Breast epithelium (tissue), 4 donors: ENCODE data around the gene OSBPL9. TPM values are rescaled to one million over a fixed set of nuclear protein-coding genes. Genes with fewer than 3 reads are reported as not detected.
A peak's percentile ranks its signal among the peaks of the same experiment; 100 is the strongest.

Experiments used
- DNase-seq, 2 donors: peaks; one replicate each; pipeline ENCODE4 v3.0.0-alpha.2; 2019; ENCODE audit warnings: low spot score in 2 of 2
- H3K27ac ChIP-seq, 2 donors: fragments of 200-600 bp; sonication (generic) in 1 of 2; one replicate each; pipeline ENCODE4 v1.5.1; 2016 to 2019; ENCODE audit warnings: mild to moderate bottlenecking in 1 of 2
- H3K27me3 ChIP-seq, 2 donors: fragments of 200-600 bp; sonication (generic) in 1 of 2; one replicate each; pipeline versions ENCODE4 v1.5.1 to v1.6.0; 2017 to 2019; ENCODE audit warnings: control low read depth in 1 of 2, mild to moderate bottlenecking in 1 of 2
- H3K36me3 ChIP-seq: fragments of 200-600 bp; one replicate; pipeline ENCODE4 v1.5.1; 2019
- H3K4me1 ChIP-seq, 2 donors: fragments of 200-600 bp; sonication (generic); one replicate each; pipeline ENCODE4 v1.5.1; 2016 to 2019; ENCODE audit warnings: control low read depth in 1 of 2
- H3K4me3 ChIP-seq, 3 donors: fragments of 200-600 bp; sonication (generic); 1 replicate in 2 of 3; 2 replicates in 1 of 3; pipeline ENCODE4 v1.5.1; 2016 to 2019; ENCODE audit warnings: mild to moderate bottlenecking in 3 of 3, moderate library complexity in 2 of 3
- H3K9me3 ChIP-seq, 2 donors: fragments of 200-600 bp; sonication (generic) in 1 of 2; one replicate each; pipeline ENCODE4 v1.5.1; 2016 to 2019; ENCODE audit warnings: control low read depth in 1 of 2
- POLR2A ChIP-seq: fragments of 450-650 bp; IDR thresholded peaks from one replicate; pipeline ENCODE4 v1.6.1; 2016; ENCODE audit warnings: antibody characterized with exemption, mild to moderate bottlenecking, moderate library complexity
- POLR2AphosphoS5 ChIP-seq, 3 donors: sonication (generic); formaldehyde crosslinking; IDR thresholded peaks; one replicate each; pipeline ENCODE4 v1.6.1; 2017; ENCODE audit warnings: antibody characterized with exemption in 3 of 3
- intact Hi-C: fragments of 100-400 bp; cut with DNase I; formaldehyde crosslinking; loops from one replicate; pipeline ENCODE4 v1.15.1; 2023; ENCODE audit warnings: low total_unique reads
- total RNA-seq, 3 donors: library from RNA; depleted of rRNA; stranded (reverse); fragments of >200 nt; gene quantifications; one replicate each; pipeline ENCODE4 v1.1.0, GENCODE V29; 2016
- TF ChIP-seq, protein P1 (sequence below), 3 donors: fragments of 450-650 bp; IDR thresholded peaks; one replicate each; pipeline ENCODE4 v1.5.1; 2016 to 2017; ENCODE audit warnings: antibody characterized with exemption in 3 of 3, mild to moderate bottlenecking in 3 of 3, moderate library complexity in 3 of 3

OSBPL9 gene
- total RNA-seq, 3 donors from 2014 or later = 107 to 213 (median 136) TPM

GRCh38 chr1:51660580-51660979, 43.7 kb downstream of the OSBPL9 start:
- TF ChIP-seq, protein P1, sequence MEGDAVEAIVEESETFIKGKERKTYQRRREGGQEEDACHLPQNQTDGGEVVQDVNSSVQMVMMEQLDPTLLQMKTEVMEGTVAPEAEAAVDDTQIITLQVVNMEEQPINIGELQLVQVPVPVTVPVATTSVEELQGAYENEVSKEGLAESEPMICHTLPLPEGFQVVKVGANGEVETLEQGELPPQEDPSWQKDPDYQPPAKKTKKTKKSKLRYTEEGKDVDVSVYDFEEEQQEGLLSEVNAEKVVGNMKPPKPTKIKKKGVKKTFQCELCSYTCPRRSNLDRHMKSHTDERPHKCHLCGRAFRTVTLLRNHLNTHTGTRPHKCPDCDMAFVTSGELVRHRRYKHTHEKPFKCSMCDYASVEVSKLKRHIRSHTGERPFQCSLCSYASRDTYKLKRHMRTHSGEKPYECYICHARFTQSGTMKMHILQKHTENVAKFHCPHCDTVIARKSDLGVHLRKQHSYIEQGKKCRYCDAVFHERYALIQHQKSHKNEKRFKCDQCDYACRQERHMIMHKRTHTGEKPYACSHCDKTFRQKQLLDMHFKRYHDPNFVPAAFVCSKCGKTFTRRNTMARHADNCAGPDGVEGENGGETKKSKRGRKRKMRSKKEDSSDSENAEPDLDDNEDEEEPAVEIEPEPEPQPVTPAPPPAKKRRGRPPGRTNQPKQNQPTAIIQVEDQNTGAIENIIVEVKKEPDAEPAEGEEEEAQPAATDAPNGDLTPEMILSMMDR (IDR thresholded peaks at IDR 0.05) = no peak
- TF ChIP-seq POLR2AphosphoS5 (IDR thresholded peaks at IDR 0.05) = no peak
- Histone ChIP-seq H3K4me3 (peak overlapping the region in 1 of 3 donors; percentile 0), H3K4me1 (peaks cover 0 to 5% of the 10 kb centered on the region in 2 donors), H3K36me3 (no peaks in the 10 kb centered on the region), H3K9me3 (no peaks in the 10 kb centered on the region), H3K27me3 (no peaks in the 10 kb centered on the region), H3K27ac (peak overlapping the region in 1 of 2 donors; percentile 9)
- no peak for DNase-seq
- intact Hi-C loops = no loop called here

- intact Hi-C loops = no loop called here
- H3K27ac ChIP-seq = peak overlapping the region; percentile 9 to 50
- H3K4me1 ChIP-seq = peaks cover 0 to 5% of the 10 kb centered on the region in 2 donors
Measured at GRCh38 chr1:51661081-51661518, 44.2 kb downstream of the OSBPL9 start.

DNA sequence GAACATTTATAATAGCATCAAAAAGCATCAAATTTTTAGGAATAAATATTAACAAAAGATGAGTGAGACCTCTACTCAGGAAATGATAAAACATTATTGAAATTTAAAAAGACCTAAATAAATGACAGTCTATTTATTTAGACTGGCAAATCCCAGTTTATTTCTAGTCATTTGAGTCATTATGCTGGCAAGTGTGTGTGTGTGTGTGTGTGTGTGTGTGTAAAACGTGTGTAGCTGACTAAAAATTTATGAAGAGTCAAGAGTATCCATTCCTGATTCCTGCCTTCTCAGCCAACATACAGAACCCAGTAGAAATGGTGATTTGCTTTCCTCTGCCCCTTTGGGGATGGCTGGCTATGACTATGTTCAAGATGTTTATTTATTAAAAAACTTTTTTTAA, 46.2 kb downstream of the OSBPL9 start:
- H3K36me3 ChIP-seq = no peaks in the 10 kb centered on the region
- DNase-seq = no peak
- H3K27ac ChIP-seq = no peak overlapping the region
- H3K9me3 ChIP-seq = no peaks in the 10 kb centered on the region
- H3K27me3 ChIP-seq = no peaks in the 10 kb centered on the region
- H3K4me3 ChIP-seq = no peak overlapping the region
- TF ChIP-seq POLR2AphosphoS5 (IDR thresholded peaks at IDR 0.05) = no peak
- no peak for TF ChIP-seq POLR2A
- TF ChIP-seq, protein P1 (IDR thresholded peaks at IDR 0.05) = no peak
- intact Hi-C loops = no loop called here
- H3K4me1 ChIP-seq = peaks cover 0 to 5% of the 10 kb centered on the region in 2 donors

More at GRCh38 chr1:51661081-51661518, 44.2 kb downstream of the OSBPL9 start:
- no peaks in the 10 kb centered on the region for H3K27me3 ChIP-seq
- DNase-seq = no peak
- no peak for TF ChIP-seq POLR2A
- no peak for TF ChIP-seq POLR2AphosphoS5 (IDR thresholded peaks at IDR 0.05)
- peak overlapping the region in 1 of 3 donors; percentile 0 for H3K4me3 ChIP-seq
- H3K36me3 ChIP-seq = no peaks in the 10 kb centered on the region
- no peaks in the 10 kb centered on the region for H3K9me3 ChIP-seq

- Histone ChIP-seq H3K27me3 (no peaks in the 10 kb centered on the region), H3K9me3 (no peaks in the 10 kb centered on the region), H3K4me1 (peaks cover 0 to 5% of the 10 kb centered on the region in 2 donors), H3K4me3 (no peak overlapping the region), H3K36me3 (no peaks in the 10 kb centered on the region), H3K27ac (no peak overlapping the region)
- TF ChIP-seq POLR2AphosphoS5 (IDR thresholded peaks at IDR 0.05) = no peak
- TF ChIP-seq, protein P1 (IDR thresholded peaks at IDR 0.05) = no peak
- TF ChIP-seq POLR2A = no peak
- intact Hi-C loops = no loop called here
- no peak for DNase-seq
Measured at GRCh38 chr1:51663721-51664120, 46.8 kb downstream of the OSBPL9 start.

GRCh38 chr1:51664421-51665240, 47.7 kb downstream of the OSBPL9 start:
- H3K36me3 ChIP-seq = no peaks in the 10 kb centered on the region
- intact Hi-C loops = no loop called here

More at GRCh38 chr1:51664421-51665240, 47.7 kb downstream of the OSBPL9 start:
- H3K9me3 ChIP-seq = no peaks in the 10 kb centered on the region
- peaks cover 5 to 6% of the 10 kb centered on the region in 2 donors for H3K4me1 ChIP-seq
- TF ChIP-seq, protein P1 (IDR thresholded peaks at IDR 0.05) = no peak
- TF ChIP-seq POLR2AphosphoS5 (IDR thresholded peaks at IDR 0.05) (no peak), POLR2A (no peak)
- no peak overlapping the region for H3K27ac ChIP-seq
- DNase-seq = no peak
- no peak overlapping the region for H3K4me3 ChIP-seq
- no peaks in the 10 kb centered on the region for H3K27me3 ChIP-seq
